H1 (cell line): ENCODE results near the gene KCNMA1.

Experiments
- CTCF ChIP-seq, 3 experiments: IDR thresholded peaks; 1 replicate in 2 of 3; 2 replicates in 1 of 3; pipeline versions ENCODE4 v1.5.1 to v1.6.1; 2011; ENCODE audit warnings: low read length in 3 of 3, mild to moderate bottlenecking in 3 of 3, inconsistent platforms in 2 of 3, low read depth in 1 of 3, moderate library complexity in 1 of 3; ENCODE audit not compliant: insufficient read depth in 1 of 3; ENCODE audit errors: control extremely low read depth in 1 of 3
- HDAC6 ChIP-seq: IDR thresholded peaks from one replicate; pipeline ENCODE4 v1.7.1; 2012; ENCODE audit warnings: low read depth, mild to moderate bottlenecking, inconsistent platforms, low read length, moderate library complexity
- JUND ChIP-seq: IDR thresholded peaks from 2 replicates; pipeline ENCODE4 v1.6.1; 2011; ENCODE audit warnings: mild to moderate bottlenecking, improper control_type of control experiment, low read length
- POLR2A ChIP-seq, 2 experiments: IDR thresholded peaks; 1 replicate in 1 of 2; 2 replicates in 1 of 2; pipeline ENCODE4 v1.6.1; 2011; ENCODE audit warnings: low read depth in 2 of 2, low read length in 2 of 2, mild to moderate bottlenecking in 2 of 2; ENCODE audit errors: control extremely low read depth in 1 of 2
- POLR2AphosphoS5 ChIP-seq: IDR thresholded peaks from 2 replicates; pipeline ENCODE4 v1.6.1; 2011; ENCODE audit warnings: low read depth, low read length
- RAD21 ChIP-seq, 2 experiments: IDR thresholded peaks in 1 of 2; conservative IDR thresholded peaks in 1 of 2; 2 replicates each; pipeline ENCODE4 v1.6.1; 2011; ENCODE audit warnings: low read depth in 2 of 2, low read length in 2 of 2, improper control_type of control experiment in 1 of 2, inconsistent platforms in 1 of 2, mild to moderate bottlenecking in 1 of 2, moderate library complexity in 1 of 2
- RBBP5 ChIP-seq: IDR thresholded peaks from 2 replicates; pipeline ENCODE4 v1.7.1; 2012; ENCODE audit warnings: low read depth, mild to moderate bottlenecking, inconsistent platforms, low read length, moderate library complexity, borderline replicate concordance
- SP1 ChIP-seq: IDR thresholded peaks from 2 replicates; pipeline ENCODE4 v1.6.1; 2011; ENCODE audit warnings: low read depth, low read length
- TAF1 ChIP-seq: IDR thresholded peaks from 2 replicates; pipeline ENCODE4 v1.6.1; 2011; ENCODE audit warnings: mild to moderate bottlenecking, low read depth, low read length
- YY1 ChIP-seq: IDR thresholded peaks from 2 replicates; pipeline ENCODE4 v1.6.1; 2011; ENCODE audit warnings: low read depth, mild to moderate bottlenecking, low read length

- no peak for TF ChIP-seq CTCF (IDR thresholded peaks at IDR 0.05; ENCODE audit: control extremely low read depth in 1 of 3, insufficient read depth in 1 of 3, low read depth in 1 of 3, low read length in 3 of 3)
- no peak for TF ChIP-seq RAD21 (IDR thresholded peaks at IDR 0.05 in 1 of 2, conservative IDR thresholded peaks at IDR 0.05 in 1 of 2; ENCODE audit: low read depth in 2 of 2, low read length in 2 of 2)
- no peak for TF ChIP-seq POLR2AphosphoS5
- no peak for TF ChIP-seq JUND
- TF ChIP-seq HDAC6 = no peak
- TF ChIP-seq POLR2A (IDR thresholded peaks at IDR 0.05; ENCODE audit: control extremely low read depth in 1 of 2, low read depth in 2 of 2, low read length in 2 of 2) = no peak
- no peak for TF ChIP-seq TAF1
- TF ChIP-seq YY1 = no peak
- TF ChIP-seq RBBP5 = no peak
- no peak for TF ChIP-seq SP1
Measured at GRCh38 chr10:77518241-77518909, 119.2 kb downstream of the KCNMA1 start.
